RWPE2 (cell line): ENCODE measurements around the gene BIRC7.
"Not testable (repeated sequence)": the region's sequence is repeated elsewhere in the genome, so short reads cannot be mapped to it uniquely, and the experiment has no call there.

Experiments used
- ATAC-seq: fragments of 200-7000 bp; cut with Tn5 transposase; 3 replicates; pipeline ENCODE4 v1.9.1; 2021; ENCODE audit warnings: low read depth
- DNase-seq: peaks from one replicate; pipeline ENCODE4 v3.0.0-alpha.2; 2020; ENCODE audit warnings: low spot score
- H3K27ac ChIP-seq: fragments of 450-650 bp; 2 replicates; pipeline ENCODE4 v1.5.1; 2017; ENCODE audit warnings: mild to moderate bottlenecking; ENCODE audit not compliant: poor library complexity, severe bottlenecking
- H3K27me3 ChIP-seq: fragments of 250-450 bp; sonication (Bioruptor Pico); 2 replicates; pipeline ENCODE4 v1.5.1; 2021; ENCODE audit warnings: mild to moderate bottlenecking, moderate library complexity; ENCODE audit not compliant: insufficient read depth, poor library complexity, severe bottlenecking
- H3K36me3 ChIP-seq: fragments of 250-450 bp; sonication (Bioruptor Pico); 2 replicates; pipeline ENCODE4 v1.5.1; 2020; ENCODE audit warnings: low read depth, mild to moderate bottlenecking, moderate library complexity
- H3K4me1 ChIP-seq: fragments of 250-450 bp; sonication (Bioruptor Pico); 2 replicates; pipeline ENCODE4 v1.5.1; 2021; ENCODE audit warnings: mild to moderate bottlenecking, moderate library complexity; ENCODE audit not compliant: insufficient read depth, poor library complexity, severe bottlenecking
- H3K4me3 ChIP-seq: fragments of 250-450 bp; sonication (Bioruptor Pico); 2 replicates; pipeline ENCODE4 v1.5.1; 2021; ENCODE audit warnings: mild to moderate bottlenecking, moderate library complexity; ENCODE audit not compliant: severe bottlenecking
- H3K9me3 ChIP-seq: fragments of 250-450 bp; sonication (Bioruptor Pico); 2 replicates; pipeline ENCODE4 v1.5.1; 2021; ENCODE audit warnings: mild to moderate bottlenecking, moderate library complexity; ENCODE audit not compliant: severe bottlenecking
- TF ChIP-seq, protein P1 (sequence below): fragments of 450-650 bp; IDR thresholded peaks from one replicate; pipeline ENCODE4 v1.5.1; 2017; ENCODE audit warnings: mild to moderate bottlenecking, moderate library complexity; ENCODE audit not compliant: poor library complexity, severe bottlenecking

BIRC7 gene

DNA sequence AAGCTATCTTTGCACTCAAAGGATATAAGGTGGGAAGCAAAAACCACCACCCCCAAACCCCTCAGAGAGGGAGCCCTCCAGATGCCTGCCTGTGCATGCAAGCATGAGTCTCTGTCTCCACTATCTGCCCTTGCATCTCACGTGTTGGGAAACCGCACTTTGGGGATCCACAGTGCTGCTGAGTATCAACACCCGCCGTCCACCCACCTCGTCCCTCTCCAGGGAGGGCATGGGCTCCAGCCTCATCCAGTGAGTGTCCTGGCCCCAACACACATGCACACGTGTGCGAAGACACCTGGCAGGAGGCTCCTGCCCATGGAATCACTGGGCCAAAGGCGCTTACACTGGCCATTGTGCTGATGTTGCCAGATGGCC, 16.3 kb upstream of the BIRC7 start:
- H3K4me3 ChIP-seq: no peak overlapping the region
- peaks cover 11% of the 10 kb centered on the region for H3K4me1 ChIP-seq
- no peaks in the 10 kb centered on the region for H3K9me3 ChIP-seq
- peaks cover 8% of the 10 kb centered on the region for H3K36me3 ChIP-seq
- no peak overlapping the region for H3K27ac ChIP-seq
- ATAC-seq (no peak), DNase-seq (peak; percentile 76)
- H3K27me3 ChIP-seq: peaks cover 4% of the 10 kb centered on the region
- TF ChIP-seq, protein P1, sequence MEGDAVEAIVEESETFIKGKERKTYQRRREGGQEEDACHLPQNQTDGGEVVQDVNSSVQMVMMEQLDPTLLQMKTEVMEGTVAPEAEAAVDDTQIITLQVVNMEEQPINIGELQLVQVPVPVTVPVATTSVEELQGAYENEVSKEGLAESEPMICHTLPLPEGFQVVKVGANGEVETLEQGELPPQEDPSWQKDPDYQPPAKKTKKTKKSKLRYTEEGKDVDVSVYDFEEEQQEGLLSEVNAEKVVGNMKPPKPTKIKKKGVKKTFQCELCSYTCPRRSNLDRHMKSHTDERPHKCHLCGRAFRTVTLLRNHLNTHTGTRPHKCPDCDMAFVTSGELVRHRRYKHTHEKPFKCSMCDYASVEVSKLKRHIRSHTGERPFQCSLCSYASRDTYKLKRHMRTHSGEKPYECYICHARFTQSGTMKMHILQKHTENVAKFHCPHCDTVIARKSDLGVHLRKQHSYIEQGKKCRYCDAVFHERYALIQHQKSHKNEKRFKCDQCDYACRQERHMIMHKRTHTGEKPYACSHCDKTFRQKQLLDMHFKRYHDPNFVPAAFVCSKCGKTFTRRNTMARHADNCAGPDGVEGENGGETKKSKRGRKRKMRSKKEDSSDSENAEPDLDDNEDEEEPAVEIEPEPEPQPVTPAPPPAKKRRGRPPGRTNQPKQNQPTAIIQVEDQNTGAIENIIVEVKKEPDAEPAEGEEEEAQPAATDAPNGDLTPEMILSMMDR: no peak

DNA sequence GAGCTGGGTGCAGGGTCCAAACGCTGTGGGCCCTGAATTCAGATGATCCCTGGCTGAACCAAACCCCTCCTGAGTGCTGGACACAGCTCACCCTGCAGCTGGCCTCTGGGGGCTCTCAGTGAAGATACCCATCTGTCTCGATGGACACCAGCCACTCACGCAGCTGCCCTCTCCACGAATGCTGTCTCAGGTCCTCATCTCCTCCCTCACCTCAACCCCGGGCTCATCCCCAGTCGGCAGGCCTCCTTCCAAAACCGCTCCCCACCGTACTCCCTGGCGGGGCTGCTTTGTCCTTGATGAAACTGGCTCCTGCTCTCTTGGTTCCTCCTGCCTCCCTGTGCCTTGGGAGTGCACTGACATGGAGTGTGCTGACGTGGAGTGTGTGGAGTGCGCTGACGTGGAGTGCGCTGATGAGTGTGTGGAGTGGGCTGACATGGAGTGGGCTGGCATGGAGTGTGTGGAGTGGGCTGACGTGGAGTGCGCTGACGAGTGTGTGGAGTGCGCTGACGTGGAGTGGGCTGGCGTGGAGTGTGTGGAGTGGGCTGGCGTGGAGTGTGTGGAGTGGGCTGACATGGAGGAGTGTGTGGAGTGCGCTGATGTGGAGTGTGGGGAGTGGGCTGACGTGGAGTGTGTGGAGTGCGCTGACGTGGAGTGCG, 15.7 kb upstream of the BIRC7 start:
- Histone ChIP-seq H3K27ac (no peak overlapping the region), H3K36me3 (peaks cover 3% of the 10 kb centered on the region), H3K9me3 (no peaks in the 10 kb centered on the region), H3K4me3 (no peak overlapping the region), H3K4me1 (peaks cover 11% of the 10 kb centered on the region), H3K27me3 (peaks cover 4% of the 10 kb centered on the region)
- ATAC-seq: no peak
- DNase-seq: peak; percentile 78
- TF ChIP-seq, protein P1: no peak

DNA sequence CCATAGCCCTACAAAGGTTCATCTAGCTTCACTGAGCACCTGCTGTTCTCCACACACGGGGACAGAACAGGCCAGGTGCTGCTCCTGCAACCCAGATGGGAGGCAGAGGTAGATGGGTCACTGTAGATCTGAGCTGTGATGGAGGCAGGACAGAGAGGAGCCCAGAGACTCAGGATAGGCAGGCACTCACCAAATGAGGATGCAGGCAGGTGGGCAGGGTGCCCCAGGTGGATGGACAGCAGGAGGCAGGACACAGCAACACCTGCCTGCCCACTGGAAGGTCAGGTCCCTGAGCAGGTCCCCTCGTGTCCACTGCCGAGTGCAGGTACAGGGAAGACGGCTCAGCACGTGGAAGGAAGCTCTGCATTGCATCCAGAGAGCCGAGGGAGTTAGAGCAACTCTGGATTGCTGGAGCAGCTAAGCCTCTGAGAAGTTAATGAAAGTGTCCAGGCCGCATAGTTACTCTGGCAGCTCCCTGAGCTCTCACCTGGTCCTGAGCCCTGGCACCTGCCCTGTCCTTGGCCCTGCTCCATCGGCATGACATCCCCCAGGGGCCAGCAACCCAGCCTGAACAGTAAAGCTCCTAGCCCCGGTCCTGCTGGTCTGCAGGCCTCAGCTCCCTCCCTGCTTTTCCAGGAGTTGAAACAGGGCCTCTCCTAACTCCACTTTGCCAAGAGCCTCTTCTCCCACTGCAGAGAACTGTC, 14.9 kb upstream of the BIRC7 start:
- ATAC-seq (no peak), DNase-seq (peak; percentile 82)
- H3K27ac ChIP-seq: no peak overlapping the region
- no peaks in the 10 kb centered on the region for H3K36me3 ChIP-seq
- TF ChIP-seq, protein P1: no peak
- H3K27me3 ChIP-seq: peaks cover 4% of the 10 kb centered on the region
- no peaks in the 10 kb centered on the region for H3K9me3 ChIP-seq
- H3K4me3 ChIP-seq: no peak overlapping the region
- H3K4me1 ChIP-seq: peaks cover 18% of the 10 kb centered on the region

DNA sequence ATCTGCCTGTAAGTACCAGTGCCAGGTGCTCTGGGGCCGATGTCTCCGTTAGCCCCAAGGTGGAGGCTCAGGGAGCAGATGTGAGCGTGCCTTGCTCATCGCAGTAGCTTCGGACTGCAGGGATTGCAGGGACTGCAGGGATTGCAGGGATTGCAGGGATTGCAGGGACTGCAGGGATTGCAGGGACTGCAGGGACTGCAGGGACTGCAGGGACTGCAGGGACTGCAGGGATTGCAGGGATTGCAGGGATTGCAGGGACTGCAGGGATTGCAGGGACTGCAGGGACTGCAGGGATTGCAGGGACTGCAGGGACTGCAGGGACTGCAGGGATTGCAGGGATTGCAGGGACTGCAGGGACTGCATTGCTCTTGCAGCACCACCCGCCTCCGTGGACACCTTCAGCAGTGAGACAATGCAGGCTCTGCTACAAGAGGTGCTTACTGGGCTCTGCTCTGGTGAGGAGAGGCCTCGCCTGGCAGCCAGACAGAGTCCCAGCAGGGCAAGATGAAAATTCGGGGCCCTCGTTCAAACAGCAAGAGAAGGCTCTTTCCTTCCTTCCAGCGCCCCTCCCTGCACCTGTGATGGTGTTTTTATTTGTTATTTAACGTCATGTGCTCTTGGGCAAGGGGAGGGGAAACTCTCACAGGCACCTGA, 14.2 kb upstream of the BIRC7 start:
- not testable (repeated sequence) for ATAC-seq, H3K27ac ChIP-seq, H3K4me3 ChIP-seq, H3K27me3 ChIP-seq, H3K9me3 ChIP-seq, H3K36me3 ChIP-seq
- peak; percentile 83 for DNase-seq
- peaks cover 22% of the 10 kb centered on the region for H3K4me1 ChIP-seq

DNA sequence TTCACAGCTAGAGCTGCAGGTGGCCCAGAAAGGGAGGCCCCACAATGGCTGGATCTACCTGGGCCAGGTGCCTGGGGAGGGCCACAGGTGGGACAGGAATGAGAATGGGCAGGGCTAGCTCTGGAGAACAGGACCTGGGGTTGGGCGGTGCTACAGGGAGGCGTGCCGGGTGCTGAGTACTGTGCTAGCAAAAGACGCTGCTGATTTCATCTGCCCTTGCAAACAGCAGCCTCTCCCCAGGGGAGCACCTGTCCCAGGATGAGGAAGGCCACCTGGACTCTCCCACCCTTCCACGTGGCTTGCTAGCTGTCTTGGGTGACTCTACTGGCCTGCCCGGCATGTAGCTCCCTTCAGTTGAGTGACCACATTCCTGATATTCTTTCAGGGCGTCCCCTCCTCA, 13.2 kb upstream of the BIRC7 start:
- Histone ChIP-seq H3K4me3 (no peak overlapping the region), H3K36me3 (no peaks in the 10 kb centered on the region), H3K4me1 (peaks cover 18% of the 10 kb centered on the region), H3K27me3 (peaks cover 4% of the 10 kb centered on the region), H3K9me3 (no peaks in the 10 kb centered on the region), H3K27ac (no peak overlapping the region)
- ATAC-seq: no peak
- TF ChIP-seq, protein P1: no peak
- DNase-seq: peak; percentile 76
